H1 (cell line): ENCODE results near the gene UNC93A. TPM values are rescaled to one million over a fixed set of nuclear protein-coding genes. Genes with fewer than 3 reads are reported as not detected.
"Not testable (repeated sequence)": the region's sequence is repeated elsewhere in the genome, so short reads cannot be mapped to it uniquely, and the experiment has no call there.

Experiments
- CTCF ChIA-PET: fragments of 300-600 bp; sonication (Branson Sonifier 250); formaldehyde crosslinking; loops from one replicate; lab custom pipeline; 2021; ENCODE audit not compliant: partially characterized antibody; lab: Charles Lee
- POLR2A ChIA-PET: fragments of 300-600 bp; sonication (Branson Sonifier 250); formaldehyde crosslinking; loops from one replicate; lab custom pipeline; 2021; ENCODE audit warnings: inconsistent platforms; ENCODE audit not compliant: partially characterized antibody; lab: Charles Lee
- DNase-seq, 2 experiments: peaks; one replicate each; pipeline versions ENCODE4 v3.0.0 to v3.0.0-alpha.2; 2010 to 2022; ENCODE audit warnings: low spot score in 2 of 2, low read depth in 1 of 2, mixed read lengths in 1 of 2
- FAIRE-seq: peaks from 2 replicates; lab custom pipeline; 2011; peaks lifted over from hg19 to GRCh38; lab: Jason Lieb, UNC
- H2AFZ ChIP-seq: 2 replicates; pipeline ENCODE4 v1.8.1; 2012; ENCODE audit warnings: low read length, inconsistent platforms
- H2AK5ac ChIP-seq: 2 replicates; pipeline ENCODE4 v1.6.1; 2013; ENCODE audit warnings: low read depth, low read length
- H2BK120ac ChIP-seq: replicated peaks from 2 replicates; pipeline ENCODE3; 2013; ENCODE audit warnings: low read depth, low read length, inconsistent platforms
- H2BK12ac ChIP-seq: 2 replicates; pipeline ENCODE4 v1.6.1; 2013; ENCODE audit warnings: low read depth, low read length
- H2BK15ac ChIP-seq: 2 replicates; pipeline ENCODE4 v1.6.1; 2013; ENCODE audit warnings: low read length
- H2BK20ac ChIP-seq: 2 replicates; pipeline ENCODE4 v1.6.1; 2013; ENCODE audit warnings: low read length
- H2BK5ac ChIP-seq: 2 replicates; pipeline ENCODE4 v1.6.1; 2013; ENCODE audit warnings: low read depth, low read length
- H3K14ac ChIP-seq: 2 replicates; pipeline ENCODE4 v1.6.1; 2013; ENCODE audit warnings: inconsistent platforms; ENCODE audit not compliant: insufficient read length
- H3K18ac ChIP-seq: 2 replicates; pipeline ENCODE4 v1.6.1; 2013; ENCODE audit warnings: low read length; ENCODE audit errors: extremely low read depth
- H3K23ac ChIP-seq: 2 replicates; pipeline ENCODE4 v1.6.1; 2013; ENCODE audit warnings: inconsistent platforms; ENCODE audit not compliant: insufficient read length
- H3K23me2 ChIP-seq: 2 replicates; pipeline ENCODE4 v1.6.1; 2013; ENCODE audit warnings: low read depth, low read length
- H3K27ac ChIP-seq: 2 replicates; pipeline ENCODE4 v1.6.1; 2011; ENCODE audit warnings: low read depth, low read length, inconsistent platforms
- H3K27me3 ChIP-seq, 4 experiments: replicated peaks in 1 of 4; 1 replicate in 1 of 4; 2 replicates in 3 of 4; pipeline versions ENCODE4 v1.6.1 to v1.8.1; 2011 to 2013; ENCODE audit warnings: low read length in 3 of 4, mild to moderate bottlenecking in 3 of 4, inconsistent platforms in 2 of 4, mixed read lengths in 2 of 4, moderate library complexity in 1 of 4; ENCODE audit not compliant: control insufficient read depth in 3 of 4, insufficient read depth in 3 of 4; ENCODE audit errors: extremely low read depth in 1 of 4
- H3K36me3 ChIP-seq, 4 experiments: 2 replicates each; pipeline versions ENCODE4 v1.6.1 to v1.8.1; 2011 to 2013; ENCODE audit warnings: mild to moderate bottlenecking in 4 of 4, low read length in 3 of 4, moderate library complexity in 2 of 4, control low read depth in 1 of 4, inconsistent platforms in 1 of 4; ENCODE audit not compliant: insufficient read depth in 4 of 4, control insufficient read depth in 2 of 4
- H3K4ac ChIP-seq: replicated peaks from 2 replicates; pipeline ENCODE3; 2013; ENCODE audit warnings: low read length, low read depth, mixed read lengths, inconsistent platforms; ENCODE audit not compliant: insufficient read length
- H3K4me1 ChIP-seq, 4 experiments: replicated peaks in 1 of 4; 1 replicate in 1 of 4; 2 replicates in 3 of 4; pipeline versions ENCODE4 v1.6.1 to v1.8.1; 2011 to 2013; ENCODE audit warnings: low read length in 3 of 4, inconsistent platforms in 2 of 4, mixed read lengths in 1 of 4; ENCODE audit not compliant: insufficient read depth in 4 of 4, control insufficient read depth in 3 of 4
- H3K4me2 ChIP-seq, 2 experiments: 2 replicates each; pipeline versions ENCODE4 v1.6.1 to v1.8.1; 2011 to 2013; ENCODE audit warnings: low read depth in 2 of 2, low read length in 2 of 2, control low read depth in 1 of 2, inconsistent platforms in 1 of 2, mild to moderate bottlenecking in 1 of 2; ENCODE audit not compliant: insufficient read depth in 1 of 2
- H3K4me3 ChIP-seq, 4 experiments: fragments of 200-600, 300-600 bp in 1 of 4; sonication (generic), shearing (Covaris generic), sonication (Bioruptor Twin) in 1 of 4; 2 replicates each; pipeline versions ENCODE4 v1.5.1 to v1.8.1; 2011 to 2016; ENCODE audit warnings: low read length in 4 of 4, low read depth in 3 of 4, control low read depth in 2 of 4, inconsistent platforms in 2 of 4, mild to moderate bottlenecking in 2 of 4, mixed read lengths in 1 of 4, moderate library complexity in 1 of 4; ENCODE audit not compliant: insufficient read depth in 2 of 4; ENCODE audit errors: extremely low read depth in 1 of 4
- H3K56ac ChIP-seq: replicated peaks from 2 replicates; pipeline ENCODE3; 2013; ENCODE audit warnings: low read depth, mild to moderate bottlenecking, mixed read lengths, low read length, inconsistent platforms; ENCODE audit not compliant: insufficient read length
- H3K79me1 ChIP-seq: 2 replicates; pipeline ENCODE4 v1.6.1; 2013; ENCODE audit warnings: low read depth, low read length, control low read depth
- H3K79me2 ChIP-seq, 2 experiments: 2 replicates each; pipeline versions ENCODE4 v1.6.1 to v1.8.1; 2012 to 2013; ENCODE audit warnings: low read length in 2 of 2, mild to moderate bottlenecking in 2 of 2, inconsistent platforms in 1 of 2; ENCODE audit not compliant: insufficient read depth in 2 of 2, control insufficient read depth in 1 of 2
- H3K9ac ChIP-seq, 4 experiments: replicated peaks in 1 of 4; 1 replicate in 1 of 4; 2 replicates in 3 of 4; pipeline versions ENCODE4 v1.6.1 to v1.8.1; 2011 to 2013; ENCODE audit warnings: low read depth in 3 of 4, low read length in 3 of 4, control low read depth in 2 of 4, mild to moderate bottlenecking in 2 of 4, moderate library complexity in 2 of 4, inconsistent platforms in 1 of 4; ENCODE audit errors: extremely low read depth in 1 of 4
- H3K9me3 ChIP-seq, 2 experiments: 2 replicates each; pipeline versions ENCODE4 v1.6.1 to v1.8.1; 2012 to 2013; ENCODE audit warnings: mild to moderate bottlenecking in 2 of 2, moderate library complexity in 2 of 2, control low read depth in 1 of 2, inconsistent platforms in 1 of 2, low read depth in 1 of 2, low read length in 1 of 2, mixed read lengths in 1 of 2; ENCODE audit not compliant: insufficient read depth in 2 of 2
- H4K20me1 ChIP-seq, 2 experiments: replicated peaks in 1 of 2; 2 replicates each; pipeline versions ENCODE3 to v1.8.1; 2011 to 2013; ENCODE audit warnings: inconsistent platforms in 2 of 2, low read length in 2 of 2, mild to moderate bottlenecking in 1 of 2; ENCODE audit not compliant: insufficient read depth in 2 of 2, control insufficient read depth in 1 of 2
- H4K5ac ChIP-seq: 2 replicates; pipeline ENCODE4 v1.6.1; 2013; ENCODE audit warnings: low read length, low read depth, mixed read lengths, inconsistent platforms; ENCODE audit not compliant: insufficient read length
- H4K8ac ChIP-seq: 2 replicates; pipeline ENCODE4 v1.8.0; 2013; ENCODE audit warnings: mild to moderate bottlenecking, moderate library complexity, low read length, inconsistent platforms; ENCODE audit not compliant: insufficient read depth; ENCODE audit errors: extremely low read depth
- H4K91ac ChIP-seq: replicated peaks from 2 replicates; pipeline ENCODE3; 2013; ENCODE audit warnings: low read length, mixed read lengths, inconsistent platforms; ENCODE audit not compliant: insufficient read length
- WGBS, 2 experiments: shearing (Covaris generic) in 1 of 2; methylation state at CpG; one replicate each; pipeline versions ENCODE4 v1.1.6 to v1.1.7; 2013 to 2015; ENCODE audit warnings: low lambda C conversion rate in 2 of 2, mixed read lengths in 2 of 2, inconsistent platforms in 1 of 2, low coverage in 1 of 2, missing lambda C conversion rate in 1 of 2; ENCODE audit not compliant: insufficient replicate concordance in 2 of 2, insufficient coverage in 1 of 2, insufficient read length in 1 of 2; ENCODE audit errors: extremely low coverage in 1 of 2, missing lambda C conversion rate in 1 of 2; 5-methylcytosine and 5-hydroxymethylcytosine counted together
- polyA plus RNA-seq, 7 experiments: library from polyadenylated mRNA; depleted of rRNA in 3 of 7; stranded (reverse) in 5 of 7; unstranded in 2 of 7; fragments of >200 nt in 5 of 7; fragments of 200-250 nt in 2 of 7; gene quantifications; 1 replicate in 5 of 7; 2 replicates in 1 of 7; 4 replicates in 1 of 7; pipeline versions ENCODE4 v1.2.1 to v1.2.3, GENCODE V29; 2011 to 2013; ENCODE audit warnings: missing spikeins in 2 of 7, mixed read lengths in 2 of 7
- total RNA-seq: library from RNA; stranded (reverse); fragmentation: NEBNext Ultra II Directional; extraction: Animal tissue kit (Norgen Biotek cat#: 25700); gene quantifications from 2 replicates; pipeline ENCODE4 v1.2.1, GENCODE V29; 2021

The UNC93A gene
- total and polyA plus RNA-seq, 2 of the 8 experiments (the other 6 are each of a cell fraction or from before 2014, with no cell fraction given) = 0.39 TPM; not detected in 1

DNA sequence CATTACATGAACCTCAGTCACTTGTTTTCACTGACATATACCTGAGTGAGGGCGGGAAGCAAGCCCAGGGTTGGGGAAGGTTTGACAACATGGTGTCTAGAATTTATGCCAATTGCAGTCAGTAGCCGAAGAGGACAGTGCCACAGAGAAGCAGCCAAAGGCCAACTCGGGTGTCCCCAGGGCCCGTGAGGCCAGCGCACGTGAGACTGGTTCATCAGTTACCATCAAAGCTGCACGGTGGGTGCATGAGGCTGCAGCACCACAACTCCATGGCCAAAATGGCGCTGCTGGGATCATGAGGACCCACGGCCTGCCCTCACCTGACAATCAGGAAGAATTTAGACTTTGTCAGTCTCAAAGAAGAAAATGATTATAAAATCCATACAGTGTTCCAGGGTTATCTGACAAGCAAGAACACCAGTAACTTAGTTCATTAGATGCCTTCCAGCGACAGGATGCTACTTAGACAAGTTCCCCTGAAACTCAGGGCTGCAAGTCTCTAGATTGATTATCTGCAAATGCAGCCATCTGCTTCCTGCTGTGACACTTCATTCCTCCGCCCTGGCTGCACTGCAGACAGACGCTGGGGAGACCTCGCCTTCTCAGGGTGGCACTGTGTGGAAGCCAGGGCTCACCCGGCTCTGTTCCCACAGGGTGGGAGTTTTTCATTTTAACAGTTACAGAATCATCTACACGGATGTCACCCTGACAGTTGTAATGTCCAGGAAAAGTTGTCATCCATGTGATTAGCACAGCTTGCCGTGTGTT is 12.8 kb upstream of the UNC93A start:
- CTCF ChIA-PET = interaction anchor here (0.9 to 2.6 kb wide), 8 partner anchors 9 to 73 kb away, joined by 3 to 12 read pairs (median 5); no protein-coding TSS in a partner anchor
- DNase-seq, H4K20me1 ChIP-seq, H3K23ac ChIP-seq, H4K5ac ChIP-seq, H3K56ac ChIP-seq, POLR2A ChIA-PET, H4K8ac ChIP-seq, H3K9ac ChIP-seq, H3K79me2 ChIP-seq, H3K79me1 ChIP-seq, H3K14ac ChIP-seq, H3K9me3 ChIP-seq, H3K27me3 ChIP-seq, H3K36me3 ChIP-seq, H2AFZ ChIP-seq, H3K27ac ChIP-seq, H3K4me3 ChIP-seq, H3K4me2 ChIP-seq, H3K23me2 ChIP-seq: not testable (repeated sequence)
- Histone ChIP-seq H2BK15ac (peak overlapping the region; percentile 100), H3K4ac (peak overlapping the region; percentile 1), H2BK120ac (peak overlapping the region; percentile 62), H2AK5ac (peak overlapping the region; percentile 94), H2BK12ac (peak overlapping the region; percentile 96; the same call in 1 of the 2 replicates), H3K4me1 (peaks cover 5 to 21% (median 16%) of the 10 kb centered on the region in 4 experiments), H2BK20ac (peak overlapping the region; percentile 98), H2BK5ac (peak overlapping the region; percentile 95; the same call in 1 of the 2 replicates), H4K91ac (peak overlapping the region; percentile 99), H3K18ac (peak overlapping the region; percentile 67)
- WGBS, 2 experiments = 74% methylated on average over 13 of the region's 16 CpGs; no CpG with 5 or more reads in 1 of the 2 experiments
- FAIRE-seq = peak; percentile 90
